B cell (primary cell): Measurements from ENCODE around the gene MIOX.

Source experiments
- EZH2 ChIP-seq: IDR thresholded peaks from 2 replicates; pipeline ENCODE4 v1.6.1; 2012; ENCODE audit warnings: borderline replicate concordance, low read depth, mild to moderate bottlenecking, moderate library complexity, low read length; ENCODE audit not compliant: insufficient read depth, poor library complexity, severe bottlenecking
- TF ChIP-seq, protein P1 (sequence below): fragments of 200-600 bp; IDR thresholded peaks from one replicate; pipeline ENCODE4 v1.8.0; 2022; ENCODE audit warnings: antibody characterized with exemption, mild to moderate bottlenecking

DNA sequence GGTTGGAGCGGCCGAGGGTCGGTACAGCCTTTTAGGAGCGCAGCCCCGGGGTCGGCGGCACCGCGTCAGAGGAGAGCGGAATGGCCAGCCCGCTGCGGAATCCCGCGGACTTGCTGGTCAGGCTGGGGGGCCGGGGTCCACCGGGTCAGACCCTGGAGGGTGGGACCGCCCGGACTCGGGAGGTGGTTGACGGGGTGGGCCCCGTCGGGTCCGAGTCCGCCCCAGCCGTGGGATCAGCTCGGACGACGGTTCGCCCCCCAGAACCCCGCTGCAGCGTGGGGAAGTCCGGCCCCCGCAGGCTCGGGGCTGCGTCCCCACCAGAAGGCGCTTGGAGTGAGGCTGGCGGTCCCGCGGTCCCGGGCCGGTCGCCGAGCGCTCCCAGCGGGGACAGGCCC, 5.6 kb upstream of the MIOX start:
- TF ChIP-seq, protein P1, sequence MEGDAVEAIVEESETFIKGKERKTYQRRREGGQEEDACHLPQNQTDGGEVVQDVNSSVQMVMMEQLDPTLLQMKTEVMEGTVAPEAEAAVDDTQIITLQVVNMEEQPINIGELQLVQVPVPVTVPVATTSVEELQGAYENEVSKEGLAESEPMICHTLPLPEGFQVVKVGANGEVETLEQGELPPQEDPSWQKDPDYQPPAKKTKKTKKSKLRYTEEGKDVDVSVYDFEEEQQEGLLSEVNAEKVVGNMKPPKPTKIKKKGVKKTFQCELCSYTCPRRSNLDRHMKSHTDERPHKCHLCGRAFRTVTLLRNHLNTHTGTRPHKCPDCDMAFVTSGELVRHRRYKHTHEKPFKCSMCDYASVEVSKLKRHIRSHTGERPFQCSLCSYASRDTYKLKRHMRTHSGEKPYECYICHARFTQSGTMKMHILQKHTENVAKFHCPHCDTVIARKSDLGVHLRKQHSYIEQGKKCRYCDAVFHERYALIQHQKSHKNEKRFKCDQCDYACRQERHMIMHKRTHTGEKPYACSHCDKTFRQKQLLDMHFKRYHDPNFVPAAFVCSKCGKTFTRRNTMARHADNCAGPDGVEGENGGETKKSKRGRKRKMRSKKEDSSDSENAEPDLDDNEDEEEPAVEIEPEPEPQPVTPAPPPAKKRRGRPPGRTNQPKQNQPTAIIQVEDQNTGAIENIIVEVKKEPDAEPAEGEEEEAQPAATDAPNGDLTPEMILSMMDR: no peak
- TF ChIP-seq EZH2: no peak
